Endometrial microvascular endothelial cells (primary cell): ENCODE results near the gene CHRD. TPM values are rescaled to one million over a fixed set of nuclear protein-coding genes. Genes with fewer than 3 reads are reported as not detected.
"Not testable (repeated sequence)": the region's sequence is repeated elsewhere in the genome, so short reads cannot be mapped to it uniquely, and the experiment has no call there.

Experiments
- in situ Hi-C: cut with HindIII; loops from 2 replicates; pipeline ENCODE4 v1.10.0; 2017; ENCODE audit warnings: low sequenced_read_pairs, low pct_unique_long_range_greater_than_20kb; ENCODE audit errors: inconsistent ontology term
- total RNA-seq: library from RNA; depleted of rRNA; stranded (reverse); fragments of >200 nt; gene quantifications from one replicate; pipeline ENCODE4 v1.2.3, GENCODE V29; 2015; ENCODE audit errors: inconsistent ontology term

CHRD gene
- total RNA-seq, result 0.09 TPM

- in situ Hi-C loops, result no loop called here
These were observed at the start of gene CHRD for GRCh38 chr3:184379358-184380184. CHRD (plus strand) TSS chr3:184380054; CDS start chr3:184380319, 265 bp downstream.

GRCh38 chr3:184332370-184333090 is 47.3 kb upstream of the CHRD start:
- in situ Hi-C loops, result no loop called here

GRCh38 chr3:184333190-184333589 is 46.7 kb upstream of the CHRD start:
- in situ Hi-C loops, result no loop called here

GRCh38 chr3:184333700-184334099 is 46.2 kb upstream of the CHRD start:
- in situ Hi-C loops, result no loop called here

GRCh38 chr3:184334470-184335158 is 45.2 kb upstream of the CHRD start:
- in situ Hi-C loops, result no loop called here

- in situ Hi-C loops, result no loop called here
These were observed 44.6 kb upstream of the CHRD start for GRCh38 chr3:184335291-184335660.

GRCh38 chr3:184335661-184336546 is 44.0 kb upstream of the CHRD start:
- in situ Hi-C loops, result no loop called here

- in situ Hi-C loops, result no loop called here
These were observed 43.1 kb upstream of the CHRD start for GRCh38 chr3:184336547-184337398.

- in situ Hi-C loops, result no loop called here
These were observed 42.5 kb upstream of the CHRD start, which contains the start of gene FAM131A for GRCh38 chr3:184337399-184337714. FAM131A (plus strand) TSS chr3:184337600; CDS start chr3:184337631, 31 bp downstream.

GRCh38 chr3:184337981-184338380 is 41.9 kb upstream of the CHRD start:
- in situ Hi-C loops, result no loop called here

- in situ Hi-C loops, result no loop called here
These were observed 41.3 kb upstream of the CHRD start for GRCh38 chr3:184338511-184338945.

- in situ Hi-C loops, result no loop called here
These were observed 40.9 kb upstream of the CHRD start for GRCh38 chr3:184339001-184339400.

- in situ Hi-C loops, result not testable (repeated sequence)
These were observed 40.3 kb upstream of the CHRD start for GRCh38 chr3:184339451-184340135.

GRCh38 chr3:184341925-184342324 is 37.9 kb upstream of the CHRD start:
- in situ Hi-C loops, result no loop called here

GRCh38 chr3:184343200-184343876 is 36.5 kb upstream of the CHRD start:
- in situ Hi-C loops, result no loop called here

- in situ Hi-C loops, result no loop called here
These were observed 35.1 kb upstream of the CHRD start for GRCh38 chr3:184344579-184345316.
